Measurements from ENCODE around the gene CRACDL.

The CRACDL gene

GRCh38 chr2:98895221-98895620 is 40.8 kb downstream of the CRACDL start:
- Histone ChIP-seq H3K9ac (ENCODE audit: low read depth, low read length) (no peak overlapping the region), H3K27ac (ENCODE audit: low read depth, low read length) (no peak overlapping the region), H3K36me3 (ENCODE audit: control insufficient read depth, insufficient read depth, low read length) (no peaks in the 10 kb centered on the region), H3K27me3 (ENCODE audit: control insufficient read depth, insufficient read depth, low read length) (no peaks in the 10 kb centered on the region), H3K4me3 (ENCODE audit: low read depth, low read length) (no peak overlapping the region), H3K9me3 (ENCODE audit: control insufficient read depth, insufficient read depth, low read length) (no peaks in the 10 kb centered on the region), H3K4me1 (ENCODE audit: control insufficient read depth, insufficient read depth, low read length) (no peaks in the 10 kb centered on the region)

- no peak overlapping the region for H3K9ac ChIP-seq (ENCODE audit: low read depth, low read length)
- no peaks in the 10 kb centered on the region for H3K36me3 ChIP-seq (ENCODE audit: control insufficient read depth, insufficient read depth, low read length)
- H3K27ac ChIP-seq (ENCODE audit: low read depth, low read length), result no peak overlapping the region
- H3K4me3 ChIP-seq (ENCODE audit: low read depth, low read length), result no peak overlapping the region
- no peaks in the 10 kb centered on the region for H3K27me3 ChIP-seq (ENCODE audit: control insufficient read depth, insufficient read depth, low read length)
- no peaks in the 10 kb centered on the region for H3K9me3 ChIP-seq (ENCODE audit: control insufficient read depth, insufficient read depth, low read length)
- H3K4me1 ChIP-seq (ENCODE audit: control insufficient read depth, insufficient read depth, low read length), result no peaks in the 10 kb centered on the region
Observed at GRCh38 chr2:98894331-98895000, 41.6 kb downstream of the CRACDL start.

- H3K9ac ChIP-seq (ENCODE audit: low read depth, low read length), result no peak overlapping the region
- H3K36me3 ChIP-seq (ENCODE audit: control insufficient read depth, insufficient read depth, low read length), result no peaks in the 10 kb centered on the region
- no peaks in the 10 kb centered on the region for H3K27me3 ChIP-seq (ENCODE audit: control insufficient read depth, insufficient read depth, low read length)
- no peaks in the 10 kb centered on the region for H3K4me1 ChIP-seq (ENCODE audit: control insufficient read depth, insufficient read depth, low read length)
- no peak overlapping the region for H3K4me3 ChIP-seq (ENCODE audit: low read depth, low read length)
- H3K27ac ChIP-seq (ENCODE audit: low read depth, low read length), result no peak overlapping the region
- no peaks in the 10 kb centered on the region for H3K9me3 ChIP-seq (ENCODE audit: control insufficient read depth, insufficient read depth, low read length)
Observed at GRCh38 chr2:98893911-98894321, 42.1 kb downstream of the CRACDL start.

DNA sequence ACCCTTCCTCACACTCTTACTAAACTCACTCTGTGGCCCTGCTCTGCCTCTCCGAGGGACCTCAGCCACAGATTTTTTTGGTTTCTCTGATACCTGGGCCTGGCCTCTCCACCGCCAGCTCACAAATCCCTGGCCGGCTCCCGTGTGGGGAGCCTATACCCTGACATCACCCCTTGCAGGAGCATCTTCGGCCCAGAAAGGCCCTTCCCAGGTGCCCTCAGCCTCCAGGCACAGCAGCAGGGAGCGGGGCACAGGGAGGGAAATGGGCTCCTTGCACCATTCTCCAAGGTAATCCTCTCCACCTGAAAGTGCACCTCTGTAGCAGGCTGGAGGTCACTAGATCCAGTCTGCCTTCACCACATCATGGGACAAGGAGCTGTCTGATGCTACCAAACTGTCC is 43.2 kb downstream of the CRACDL start:
- Histone ChIP-seq H3K9ac (ENCODE audit: low read depth, low read length) (no peak overlapping the region), H3K4me1 (ENCODE audit: control insufficient read depth, insufficient read depth, low read length) (no peaks in the 10 kb centered on the region), H3K9me3 (ENCODE audit: control insufficient read depth, insufficient read depth, low read length) (peaks cover 4% of the 10 kb centered on the region; the same call in 1 of the 2 replicates)

DNA sequence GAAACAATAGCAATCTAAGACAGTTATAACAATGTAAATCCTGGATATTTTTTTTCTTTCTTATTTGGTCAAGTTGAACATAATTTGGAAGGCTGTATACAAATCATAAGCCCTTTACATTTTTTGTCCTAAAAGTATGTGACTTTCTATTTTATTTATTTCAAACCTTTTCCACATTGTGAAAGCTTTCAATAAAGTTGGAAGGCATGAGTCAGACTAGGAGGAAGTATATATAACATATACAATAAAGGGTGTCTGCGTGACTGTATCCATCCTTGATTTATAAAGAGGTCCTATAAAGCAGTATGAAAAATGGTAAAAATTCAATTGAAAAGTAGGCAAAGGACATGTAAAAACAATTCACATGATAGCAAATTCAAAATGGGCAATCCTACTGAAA is 44.4 kb downstream of the CRACDL start:
- no peak overlapping the region for H3K9ac ChIP-seq (ENCODE audit: low read depth, low read length)
- no peaks in the 10 kb centered on the region for H3K4me1 ChIP-seq (ENCODE audit: control insufficient read depth, insufficient read depth, low read length)
- no peaks in the 10 kb centered on the region for H3K27me3 ChIP-seq (ENCODE audit: control insufficient read depth, insufficient read depth, low read length)
- H3K4me3 ChIP-seq (ENCODE audit: low read depth, low read length), result no peak overlapping the region
- peaks cover 13% of the 10 kb centered on the region; the same call in 1 of the 2 replicates for H3K9me3 ChIP-seq (ENCODE audit: control insufficient read depth, insufficient read depth, low read length)
- H3K27ac ChIP-seq (ENCODE audit: low read depth, low read length), result no peak overlapping the region
- H3K36me3 ChIP-seq (ENCODE audit: control insufficient read depth, insufficient read depth, low read length), result no peaks in the 10 kb centered on the region

More for the DNA sequence above, 43.2 kb downstream of the CRACDL start:
- Histone ChIP-seq H3K27me3 (ENCODE audit: control insufficient read depth, insufficient read depth, low read length) (no peaks in the 10 kb centered on the region), H3K4me3 (ENCODE audit: low read depth, low read length) (no peak overlapping the region), H3K27ac (ENCODE audit: low read depth, low read length) (no peak overlapping the region), H3K36me3 (ENCODE audit: control insufficient read depth, insufficient read depth, low read length) (no peaks in the 10 kb centered on the region)

DNA sequence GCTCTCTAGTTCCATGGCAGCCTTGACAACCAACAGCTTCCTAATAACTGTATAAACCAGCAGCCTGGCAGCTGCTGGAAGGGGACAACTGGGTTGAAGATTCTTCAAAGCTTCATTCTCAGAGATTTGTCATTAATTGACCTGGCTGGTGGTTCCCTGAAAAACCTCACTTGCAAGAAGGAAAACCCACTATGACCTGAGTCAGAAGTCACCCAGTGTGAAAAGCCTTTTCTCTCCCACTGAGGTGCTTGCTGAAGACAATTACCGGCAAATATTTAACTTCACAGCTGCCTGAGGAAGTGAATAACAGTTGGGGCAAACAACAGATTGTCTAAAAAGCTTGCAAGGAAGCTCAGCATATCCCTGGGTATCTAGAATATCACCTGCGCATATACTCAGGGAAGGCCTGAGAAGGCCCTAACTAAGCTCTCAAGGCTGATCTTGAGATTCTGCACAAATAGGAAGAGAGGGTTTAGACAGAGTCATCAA is 49.9 kb downstream of the CRACDL start:
- Histone ChIP-seq H3K27ac (ENCODE audit: low read depth, low read length) (no peak overlapping the region), H3K36me3 (ENCODE audit: control insufficient read depth, insufficient read depth, low read length) (no peaks in the 10 kb centered on the region), H3K4me3 (ENCODE audit: low read depth, low read length) (no peak overlapping the region), H3K9me3 (ENCODE audit: control insufficient read depth, insufficient read depth, low read length) (peaks cover 19% of the 10 kb centered on the region), H3K4me1 (ENCODE audit: control insufficient read depth, insufficient read depth, low read length) (no peaks in the 10 kb centered on the region), H3K9ac (ENCODE audit: low read depth, low read length) (no peak overlapping the region), H3K27me3 (ENCODE audit: control insufficient read depth, insufficient read depth, low read length) (no peaks in the 10 kb centered on the region)

- H3K4me1 ChIP-seq (ENCODE audit: control insufficient read depth, insufficient read depth, low read length), result no peaks in the 10 kb centered on the region
- no peak overlapping the region for H3K9ac ChIP-seq (ENCODE audit: low read depth, low read length)
- no peaks in the 10 kb centered on the region for H3K36me3 ChIP-seq (ENCODE audit: control insufficient read depth, insufficient read depth, low read length)
- H3K27me3 ChIP-seq (ENCODE audit: control insufficient read depth, insufficient read depth, low read length), result no peaks in the 10 kb centered on the region
- H3K9me3 ChIP-seq (ENCODE audit: control insufficient read depth, insufficient read depth, low read length), result peaks cover 19% of the 10 kb centered on the region
- no peak overlapping the region for H3K27ac ChIP-seq (ENCODE audit: low read depth, low read length)
- no peak overlapping the region for H3K4me3 ChIP-seq (ENCODE audit: low read depth, low read length)
Observed at GRCh38 chr2:98884658-98885057, 51.4 kb downstream of the CRACDL start.

GRCh38 chr2:98883780-98884211 is 52.2 kb downstream of the CRACDL start:
- H3K4me1 ChIP-seq (ENCODE audit: control insufficient read depth, insufficient read depth, low read length), result no peaks in the 10 kb centered on the region
- H3K36me3 ChIP-seq (ENCODE audit: control insufficient read depth, insufficient read depth, low read length), result no peaks in the 10 kb centered on the region
- H3K9me3 ChIP-seq (ENCODE audit: control insufficient read depth, insufficient read depth, low read length), result peaks cover 19% of the 10 kb centered on the region
- no peak overlapping the region for H3K27ac ChIP-seq (ENCODE audit: low read depth, low read length)
- no peak overlapping the region for H3K4me3 ChIP-seq (ENCODE audit: low read depth, low read length)
- H3K9ac ChIP-seq (ENCODE audit: low read depth, low read length), result no peak overlapping the region
- H3K27me3 ChIP-seq (ENCODE audit: control insufficient read depth, insufficient read depth, low read length), result no peaks in the 10 kb centered on the region

DNA sequence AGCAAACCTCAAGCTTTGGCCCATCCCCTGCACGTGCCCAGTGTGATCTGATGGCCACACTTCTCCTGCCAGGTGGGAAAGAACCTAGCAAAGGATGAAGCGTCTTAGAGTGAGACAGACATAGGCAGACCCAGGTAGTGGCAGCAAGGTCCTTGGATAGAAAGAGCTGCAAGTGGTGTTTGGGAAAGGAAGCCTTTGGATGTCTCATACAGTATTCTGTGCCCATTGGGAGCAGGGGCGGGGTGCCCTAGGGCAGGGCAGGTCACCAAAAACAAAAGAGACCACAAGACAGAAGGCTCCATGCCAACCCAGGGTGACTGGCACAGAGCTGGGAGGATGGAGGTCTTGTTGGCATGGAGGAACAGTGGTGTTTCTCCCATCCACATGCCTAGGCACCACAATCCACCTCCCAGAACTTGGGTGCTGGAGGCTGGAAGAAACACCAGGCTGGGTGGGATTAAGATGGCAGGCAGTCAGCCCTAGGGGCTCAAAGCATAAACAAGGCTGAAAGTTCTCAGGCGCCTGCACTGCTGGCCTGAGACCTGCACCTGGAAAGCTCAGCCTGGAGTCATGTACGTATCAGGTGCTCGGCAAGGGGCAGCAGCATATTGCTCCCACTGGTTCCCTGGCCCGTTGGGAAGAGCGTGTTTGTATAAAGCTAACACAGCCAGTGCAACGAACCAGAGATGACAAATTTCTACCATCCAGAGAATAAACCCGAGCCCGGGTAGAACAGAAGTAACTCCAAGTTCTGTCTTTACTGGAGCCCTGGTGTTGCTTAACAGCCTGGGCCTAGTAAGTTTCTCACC is 52.9 kb downstream of the CRACDL start:
- H3K9ac ChIP-seq (ENCODE audit: low read depth, low read length), result no peak overlapping the region
- H3K4me3 ChIP-seq (ENCODE audit: low read depth, low read length), result no peak overlapping the region
- no peak overlapping the region for H3K27ac ChIP-seq (ENCODE audit: low read depth, low read length)
- H3K9me3 ChIP-seq (ENCODE audit: control insufficient read depth, insufficient read depth, low read length), result peaks cover 17% of the 10 kb centered on the region
- no peaks in the 10 kb centered on the region for H3K36me3 ChIP-seq (ENCODE audit: control insufficient read depth, insufficient read depth, low read length)
- H3K27me3 ChIP-seq (ENCODE audit: control insufficient read depth, insufficient read depth, low read length), result no peaks in the 10 kb centered on the region
- H3K4me1 ChIP-seq (ENCODE audit: control insufficient read depth, insufficient read depth, low read length), result no peaks in the 10 kb centered on the region

DNA sequence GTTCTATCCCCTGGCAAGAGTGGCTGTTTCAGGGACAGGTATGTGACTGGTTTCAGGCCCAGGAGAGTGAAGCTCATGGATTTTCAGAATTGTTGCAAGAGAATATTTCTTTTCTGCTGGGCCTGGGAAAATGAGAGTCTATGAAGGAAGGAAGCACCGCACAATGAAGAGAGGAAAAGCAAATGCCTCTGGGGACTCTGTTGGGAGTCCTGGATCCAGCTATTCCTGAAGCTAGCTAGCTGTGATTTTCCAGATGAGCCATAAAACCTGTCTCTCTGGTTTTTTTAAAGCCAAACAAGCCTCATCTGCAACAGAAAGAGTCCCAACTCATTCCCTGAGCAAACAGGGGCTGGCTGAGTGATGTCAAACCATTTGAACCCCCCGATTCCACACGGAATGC is 53.7 kb downstream of the CRACDL start:
- Histone ChIP-seq H3K27me3 (ENCODE audit: control insufficient read depth, insufficient read depth, low read length) (no peaks in the 10 kb centered on the region), H3K9ac (ENCODE audit: low read depth, low read length) (no peak overlapping the region), H3K36me3 (ENCODE audit: control insufficient read depth, insufficient read depth, low read length) (no peaks in the 10 kb centered on the region), H3K9me3 (ENCODE audit: control insufficient read depth, insufficient read depth, low read length) (peaks cover 12% of the 10 kb centered on the region), H3K4me3 (ENCODE audit: low read depth, low read length) (no peak overlapping the region), H3K4me1 (ENCODE audit: control insufficient read depth, insufficient read depth, low read length) (no peaks in the 10 kb centered on the region), H3K27ac (ENCODE audit: low read depth, low read length) (no peak overlapping the region)

DNA sequence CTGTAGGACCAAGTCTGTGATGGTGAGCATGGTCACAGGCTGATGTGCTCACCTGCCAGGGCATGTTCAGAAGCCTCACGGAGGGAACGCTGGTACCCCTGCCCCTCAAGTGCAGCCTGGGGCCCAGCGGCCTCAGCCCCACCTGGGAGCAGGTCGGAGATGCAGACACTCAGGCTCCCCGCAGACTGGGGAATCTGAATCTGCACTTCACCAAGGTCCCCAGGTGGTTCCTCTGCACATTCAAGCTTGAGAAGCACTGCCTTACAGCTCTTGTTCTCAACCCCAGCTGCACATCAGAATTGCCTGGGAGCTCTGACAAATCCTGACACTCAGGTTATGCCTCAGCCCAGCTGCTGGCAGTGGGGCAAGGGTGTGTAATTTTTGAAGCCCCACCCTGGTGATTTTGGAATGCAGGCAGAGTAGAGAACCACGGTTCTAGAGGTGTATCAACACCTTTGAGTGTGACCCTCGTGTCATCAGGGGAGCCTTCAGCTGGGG is 54.8 kb downstream of the CRACDL start:
- Histone ChIP-seq H3K9me3 (ENCODE audit: control insufficient read depth, insufficient read depth, low read length) (peaks cover 2% of the 10 kb centered on the region), H3K27me3 (ENCODE audit: control insufficient read depth, insufficient read depth, low read length) (no peaks in the 10 kb centered on the region), H3K4me3 (ENCODE audit: low read depth, low read length) (no peak overlapping the region), H3K4me1 (ENCODE audit: control insufficient read depth, insufficient read depth, low read length) (no peaks in the 10 kb centered on the region), H3K9ac (ENCODE audit: low read depth, low read length) (no peak overlapping the region), H3K36me3 (ENCODE audit: control insufficient read depth, insufficient read depth, low read length) (no peaks in the 10 kb centered on the region), H3K27ac (ENCODE audit: low read depth, low read length) (no peak overlapping the region)
